Epithelial cell of esophagus (primary cell): ENCODE results near the gene IGFLR1.
A peak's percentile ranks its signal among the peaks of the same experiment; 100 is the strongest.
"Not testable (repeated sequence)": the region's sequence is repeated elsewhere in the genome, so short reads cannot be mapped to it uniquely, and the experiment has no call there.

Experiments used
- DNase-seq: peaks from one replicate; pipeline ENCODE4 v3.0.0; 2010; ENCODE audit warnings: low read depth
- H3K4me3 ChIP-seq: 2 replicates; pipeline ENCODE4 v1.5.1; 2011; ENCODE audit warnings: mild to moderate bottlenecking, low read length, control low read depth
- TF ChIP-seq, protein P1 (sequence below): IDR thresholded peaks from 2 replicates; pipeline ENCODE4 v1.5.1; 2011; ENCODE audit warnings: low read depth, mild to moderate bottlenecking, low read length, control low read depth, inconsistent platforms; ENCODE audit not compliant: insufficient read depth; ENCODE audit errors: missing control alignments

IGFLR1 gene

DNA sequence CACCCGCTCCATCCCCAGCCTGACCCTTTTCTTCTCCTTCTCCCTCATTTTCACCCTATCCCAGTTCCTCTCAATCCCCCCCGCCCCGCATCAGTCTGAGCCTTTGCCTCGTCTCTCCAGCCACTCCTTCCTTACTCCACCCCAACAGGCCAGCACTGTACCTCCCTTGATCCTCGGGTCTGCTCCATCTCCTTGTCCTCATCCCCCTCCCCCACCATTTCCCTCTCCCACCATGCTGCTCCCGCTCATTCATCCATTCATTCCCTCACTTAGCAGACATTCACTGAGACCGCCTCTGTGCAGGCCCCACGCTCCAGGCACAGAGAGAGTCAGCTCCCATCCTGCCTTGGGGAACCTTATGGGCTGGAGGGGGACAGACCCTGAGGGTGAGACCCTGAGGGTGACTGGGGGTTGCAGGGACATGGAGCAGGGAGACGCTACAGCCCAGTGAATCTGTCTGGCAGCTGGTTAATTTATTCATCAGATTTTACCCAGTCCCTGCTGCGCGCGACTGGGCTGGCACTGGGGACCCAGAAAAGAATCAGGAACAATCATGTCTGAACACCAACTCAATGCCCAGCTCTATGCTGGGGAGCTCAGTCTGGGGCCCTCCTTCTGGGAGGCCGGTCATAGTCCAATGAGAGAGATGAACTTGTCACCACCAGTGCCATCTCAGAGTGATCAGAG lies 34.0 kb upstream of the IGFLR1 start:
- peak overlapping the region; percentile 40 for H3K4me3 ChIP-seq
- TF ChIP-seq, protein P1, sequence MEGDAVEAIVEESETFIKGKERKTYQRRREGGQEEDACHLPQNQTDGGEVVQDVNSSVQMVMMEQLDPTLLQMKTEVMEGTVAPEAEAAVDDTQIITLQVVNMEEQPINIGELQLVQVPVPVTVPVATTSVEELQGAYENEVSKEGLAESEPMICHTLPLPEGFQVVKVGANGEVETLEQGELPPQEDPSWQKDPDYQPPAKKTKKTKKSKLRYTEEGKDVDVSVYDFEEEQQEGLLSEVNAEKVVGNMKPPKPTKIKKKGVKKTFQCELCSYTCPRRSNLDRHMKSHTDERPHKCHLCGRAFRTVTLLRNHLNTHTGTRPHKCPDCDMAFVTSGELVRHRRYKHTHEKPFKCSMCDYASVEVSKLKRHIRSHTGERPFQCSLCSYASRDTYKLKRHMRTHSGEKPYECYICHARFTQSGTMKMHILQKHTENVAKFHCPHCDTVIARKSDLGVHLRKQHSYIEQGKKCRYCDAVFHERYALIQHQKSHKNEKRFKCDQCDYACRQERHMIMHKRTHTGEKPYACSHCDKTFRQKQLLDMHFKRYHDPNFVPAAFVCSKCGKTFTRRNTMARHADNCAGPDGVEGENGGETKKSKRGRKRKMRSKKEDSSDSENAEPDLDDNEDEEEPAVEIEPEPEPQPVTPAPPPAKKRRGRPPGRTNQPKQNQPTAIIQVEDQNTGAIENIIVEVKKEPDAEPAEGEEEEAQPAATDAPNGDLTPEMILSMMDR: no peak

DNA sequence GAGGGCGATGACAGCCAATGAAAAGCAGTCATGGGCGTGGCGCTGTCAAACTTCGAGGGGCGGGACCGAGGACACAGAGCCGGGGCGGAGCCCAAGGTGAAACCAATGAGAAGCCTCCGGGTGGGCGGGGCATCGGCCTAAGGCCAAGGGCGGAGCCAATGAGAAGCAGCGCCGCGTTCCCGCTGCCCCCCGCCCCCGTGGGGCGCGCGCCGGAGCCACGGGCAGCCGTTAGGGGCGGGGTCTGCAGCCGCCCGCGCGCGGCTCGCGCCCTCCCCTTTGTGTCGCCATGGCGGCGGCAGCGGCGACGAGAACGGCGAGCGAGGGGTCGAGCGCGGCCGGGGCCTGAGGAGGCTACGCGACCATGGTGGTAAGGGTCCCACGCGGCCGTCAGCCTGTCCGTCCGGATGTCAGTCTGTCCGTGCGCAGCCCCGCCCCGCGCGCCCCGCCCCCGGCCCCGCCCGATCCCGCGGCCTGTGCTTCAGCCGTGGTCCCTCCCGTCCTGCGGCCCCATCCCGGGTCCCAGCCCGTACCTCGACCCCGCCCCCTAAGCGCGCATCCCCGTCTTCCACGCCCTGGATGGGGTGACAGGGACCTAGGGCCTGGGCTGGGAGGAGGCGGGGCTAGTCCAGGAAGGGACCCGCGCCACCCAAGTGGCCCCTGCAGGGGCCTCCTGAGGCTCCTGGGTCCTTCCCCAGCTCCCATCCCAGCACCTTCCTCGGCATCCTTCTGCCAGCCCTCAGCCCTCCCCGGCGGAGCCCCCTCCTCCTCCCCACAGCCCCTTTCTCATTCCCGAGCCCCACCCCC lies 33.2 kb upstream of the IGFLR1 start, which contains the start of gene ARHGAP33:
ARHGAP33 (plus strand) TSS at position 267 of the 804 bp plus-strand sequence; CDS start at position 362, 95 bp downstream.
- peak within 1 kb of the TSS; percentile 40 for H3K4me3 ChIP-seq
- TF ChIP-seq, protein P1: no peak

More for the DNA sequence above, 34.0 kb upstream of the IGFLR1 start:
- DNase-seq: no peak

DNA sequence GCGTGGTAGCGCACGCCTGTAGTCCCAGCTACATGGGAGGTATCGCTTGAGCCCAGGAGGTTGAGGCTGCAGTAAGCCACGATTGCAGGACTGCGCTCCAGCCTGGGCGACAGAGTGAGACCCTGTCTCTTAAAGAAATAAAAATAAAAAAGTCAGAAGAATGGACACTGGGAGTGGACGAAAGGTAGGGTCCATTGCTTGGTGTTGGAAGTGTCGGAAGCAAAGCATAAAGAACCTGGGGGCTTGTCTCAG lies 32.7 kb upstream of the IGFLR1 start:
- TF ChIP-seq, protein P1: no peak
- H3K4me3 ChIP-seq: peak overlapping the region; percentile 40
- no peak for DNase-seq

More for the DNA sequence above, 33.2 kb upstream of the IGFLR1 start, which contains the start of gene ARHGAP33:
- peak; percentile 96 for DNase-seq

DNA sequence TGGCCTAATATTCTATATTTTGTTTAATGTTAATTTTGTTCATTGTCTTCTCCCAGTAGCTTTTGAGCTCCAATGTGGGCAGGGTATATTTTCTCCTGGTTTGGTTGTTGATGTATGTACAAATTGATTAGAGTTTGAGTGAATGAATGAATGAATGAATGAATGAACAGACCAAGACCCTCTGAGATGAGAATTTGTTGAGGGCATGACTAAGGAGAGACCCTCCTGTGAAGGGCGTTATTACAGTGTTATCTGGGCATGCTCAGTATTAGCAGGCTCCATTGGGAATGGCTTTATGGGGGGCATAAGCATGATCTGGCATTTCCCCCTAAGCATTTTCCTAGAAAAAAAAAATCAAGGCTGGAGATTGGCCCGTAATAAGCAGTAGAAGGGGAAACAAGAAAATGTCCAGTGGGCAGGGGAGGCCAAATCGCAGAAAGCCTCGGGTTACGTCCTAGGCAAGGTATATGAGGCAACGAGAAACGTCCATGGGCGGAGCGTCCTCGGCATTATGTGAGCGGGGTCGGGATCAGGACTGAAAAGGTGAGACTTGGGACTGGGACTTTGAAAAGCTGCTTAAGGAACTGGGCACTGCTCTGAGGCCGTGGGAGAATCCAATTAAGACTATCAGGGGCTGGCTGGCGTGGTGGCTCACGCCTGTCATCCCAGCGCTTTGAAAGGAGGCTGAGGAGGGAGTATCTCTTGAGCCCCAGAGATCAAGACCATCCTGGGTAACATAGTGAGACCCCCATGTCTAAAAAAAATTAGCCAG lies 32.2 kb upstream of the IGFLR1 start:
- DNase-seq: no peak

DNA sequence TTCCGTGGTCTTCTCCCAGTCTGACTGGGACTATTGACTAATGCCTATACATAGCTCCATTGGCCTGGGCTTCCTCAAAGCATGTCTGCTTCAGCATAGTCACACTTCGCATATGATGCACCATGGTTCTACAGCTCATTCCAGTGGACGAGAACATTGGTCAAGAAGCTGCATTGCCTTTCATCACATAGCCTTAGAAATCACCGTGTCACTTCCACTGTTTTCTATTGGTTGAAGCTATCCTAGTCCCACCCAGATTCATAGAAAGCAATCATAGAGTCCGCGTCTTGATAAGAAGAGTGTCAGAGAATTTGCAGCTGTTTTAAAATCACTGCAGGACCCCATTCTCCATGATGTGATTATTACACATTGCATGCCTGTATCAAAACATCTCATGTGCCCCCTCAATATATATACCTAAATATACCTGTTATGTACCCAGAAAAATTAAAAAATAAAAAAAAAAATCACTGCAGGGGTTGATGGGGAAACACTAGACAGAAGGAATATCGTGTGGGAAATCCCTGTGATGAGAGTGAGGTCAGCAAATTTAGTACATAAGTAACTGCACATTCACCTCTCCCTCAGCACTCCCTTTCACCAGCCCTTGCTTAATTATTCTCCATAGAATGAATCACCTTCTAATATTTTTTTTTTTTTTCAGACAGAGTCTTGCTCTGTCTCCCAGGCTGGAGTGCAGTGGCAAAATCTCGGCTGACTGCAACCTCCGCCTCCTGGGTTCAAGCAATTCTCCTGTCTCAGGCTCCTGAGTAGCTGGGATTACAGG lies 31.0 kb upstream of the IGFLR1 start:
- H3K4me3 ChIP-seq: no peak overlapping the region
- TF ChIP-seq, protein P1: no peak
- DNase-seq: peak; percentile 80

More for the DNA sequence above, 32.2 kb upstream of the IGFLR1 start:
- no peak overlapping the region for H3K4me3 ChIP-seq
- TF ChIP-seq, protein P1: no peak

DNA sequence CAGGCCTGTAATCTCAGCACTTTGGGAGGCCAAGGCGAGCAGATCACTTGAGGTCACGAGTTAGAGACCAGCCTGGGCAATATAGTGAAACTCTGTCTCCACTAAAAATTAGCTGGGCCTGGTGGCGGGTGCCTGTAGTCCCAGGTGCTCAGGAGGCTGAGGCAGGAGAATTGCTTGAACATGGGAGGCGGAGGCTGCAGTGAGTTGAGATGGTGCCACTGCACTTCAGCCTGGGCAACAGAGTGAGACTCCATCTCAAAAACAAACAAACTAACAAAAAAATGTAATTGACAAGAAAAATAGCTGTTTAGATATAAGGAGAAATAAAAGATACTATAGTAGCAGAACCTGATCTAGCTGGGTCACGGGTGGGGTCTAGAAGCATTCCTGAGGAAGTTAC lies 30.1 kb upstream of the IGFLR1 start:
- H3K4me3 ChIP-seq, DNase-seq: not testable (repeated sequence)
